ENCODE measurements around the gene OARD1.
"Not testable (repeated sequence)": the region's sequence is repeated elsewhere in the genome, so short reads cannot be mapped to it uniquely, and the experiment has no call there.

Gene OARD1

DNA sequence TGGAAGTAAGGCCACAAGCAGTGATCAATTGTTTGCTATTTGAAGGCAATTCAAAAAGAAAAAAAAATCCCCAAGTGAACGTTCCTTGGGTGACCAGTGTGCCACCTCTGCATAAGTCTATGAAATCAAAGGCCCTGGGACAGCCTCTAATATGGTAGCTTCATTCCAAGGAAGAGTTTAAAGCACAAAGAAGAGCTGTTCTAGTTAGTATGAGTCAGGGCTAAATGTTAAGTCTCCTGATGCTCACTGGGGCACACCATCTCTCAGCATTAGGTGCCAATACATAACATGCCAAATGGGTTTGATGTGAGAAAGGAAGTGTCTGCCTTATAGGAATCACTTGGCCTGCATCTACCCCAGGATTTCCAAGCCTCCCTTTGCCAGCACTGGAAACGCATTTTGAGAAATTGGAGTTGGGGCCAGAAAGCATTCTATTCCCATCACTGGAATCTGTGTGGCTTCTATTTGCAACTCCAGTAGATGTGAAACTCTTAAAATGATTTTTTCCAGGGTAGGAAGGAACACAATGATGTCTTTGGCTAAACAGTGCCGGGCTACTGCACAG is 46.1 kb downstream of the OARD1 start:
- DNase-seq: no peak

DNA sequence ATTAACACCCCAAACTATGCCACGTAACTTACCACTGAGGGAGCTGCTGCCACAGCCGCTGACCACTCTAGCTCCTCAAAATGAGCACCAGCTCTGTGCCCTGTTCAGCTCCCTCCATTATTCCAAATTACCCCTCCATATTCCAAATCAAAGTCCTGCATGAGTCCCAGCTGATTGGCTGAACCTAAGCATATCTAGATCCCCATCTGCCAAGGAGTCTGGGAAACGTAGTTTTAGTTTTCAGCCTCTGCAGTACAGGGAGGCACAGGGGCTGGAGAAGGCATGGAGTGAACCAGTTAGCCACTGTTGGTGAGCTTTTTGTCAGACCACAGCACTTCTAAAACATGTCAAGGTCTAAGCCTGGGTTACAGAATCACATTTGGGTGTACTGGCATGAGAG is 49.0 kb downstream of the OARD1 start:
- DNase-seq: no peak

DNA sequence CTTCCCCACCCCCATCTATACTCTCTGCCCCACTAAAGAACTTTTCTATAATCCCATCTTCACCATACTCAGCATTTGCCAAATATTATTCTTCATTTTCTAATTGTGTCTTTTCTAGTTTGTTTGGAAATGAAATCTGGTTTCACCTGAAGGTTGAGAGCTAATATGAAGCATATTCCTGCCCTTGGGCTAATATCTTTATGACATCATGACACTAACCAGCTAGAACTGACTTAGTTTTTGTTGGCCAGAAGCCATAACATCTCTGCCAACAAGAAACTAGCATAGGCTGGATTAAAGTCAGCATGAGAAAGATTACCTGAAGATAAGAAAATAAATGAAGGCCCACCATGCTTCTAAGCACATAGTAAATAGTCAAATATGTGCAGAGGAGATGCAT is 49.9 kb downstream of the OARD1 start:
- DNase-seq: no peak

DNA sequence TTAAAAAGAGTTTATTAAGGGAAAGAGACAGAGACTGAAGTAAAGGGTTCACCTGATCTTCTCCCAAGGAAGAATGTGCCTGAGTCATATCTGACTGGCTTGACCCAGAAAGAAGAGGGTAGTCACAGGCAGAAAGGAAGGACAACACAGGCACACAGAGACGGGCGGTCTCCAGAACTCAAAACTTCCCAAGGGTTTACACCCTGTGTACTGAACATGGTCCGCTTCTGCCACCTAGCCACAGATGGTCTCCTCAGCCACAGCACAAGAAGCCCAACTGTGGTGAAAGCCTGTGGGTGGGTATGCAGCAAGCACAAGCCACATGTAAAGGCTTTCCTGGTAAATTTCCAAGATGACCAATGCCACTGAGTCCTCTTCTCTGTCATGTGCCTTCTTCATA is 50.3 kb downstream of the OARD1 start:
- no peak for DNase-seq

DNA sequence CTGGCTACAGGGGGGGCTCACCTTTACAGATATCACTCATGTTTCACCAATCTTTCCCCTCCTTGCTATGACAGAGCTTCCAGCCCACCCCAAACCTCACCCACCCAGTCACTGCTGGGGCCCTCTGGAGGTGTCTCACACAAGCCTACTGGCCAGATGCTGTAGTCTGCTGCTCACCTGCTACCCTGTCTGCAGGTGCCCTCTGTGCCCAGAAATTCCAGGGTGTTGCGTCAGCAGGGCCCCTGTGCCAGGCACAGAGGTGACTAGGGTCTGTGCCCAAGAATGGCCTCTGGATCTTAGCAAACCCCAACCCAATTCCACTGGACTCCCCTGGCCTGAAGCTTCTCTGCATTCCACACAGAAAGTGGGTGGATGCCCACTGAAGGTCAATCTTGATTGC is 54.5 kb downstream of the OARD1 start:
- DNase-seq: no peak

DNA sequence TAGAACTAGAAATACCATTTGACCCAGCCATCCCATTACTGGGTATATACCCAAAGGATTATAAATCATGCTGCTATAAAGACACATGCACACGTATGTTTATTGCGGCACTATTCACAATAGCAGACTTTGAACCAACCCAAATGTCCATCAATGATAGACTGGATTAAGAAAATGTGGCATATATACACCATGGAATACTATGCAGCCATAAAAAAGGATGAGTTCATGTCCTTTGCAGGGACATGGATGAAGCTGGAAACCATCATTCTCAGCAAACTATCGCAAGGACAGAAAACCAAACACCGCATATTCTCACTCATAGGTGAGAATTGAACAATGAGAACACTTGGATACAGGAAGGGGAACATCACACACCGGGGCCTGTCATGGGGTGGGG is 56.3 kb downstream of the OARD1 start:
- DNase-seq: not testable (repeated sequence)

DNA sequence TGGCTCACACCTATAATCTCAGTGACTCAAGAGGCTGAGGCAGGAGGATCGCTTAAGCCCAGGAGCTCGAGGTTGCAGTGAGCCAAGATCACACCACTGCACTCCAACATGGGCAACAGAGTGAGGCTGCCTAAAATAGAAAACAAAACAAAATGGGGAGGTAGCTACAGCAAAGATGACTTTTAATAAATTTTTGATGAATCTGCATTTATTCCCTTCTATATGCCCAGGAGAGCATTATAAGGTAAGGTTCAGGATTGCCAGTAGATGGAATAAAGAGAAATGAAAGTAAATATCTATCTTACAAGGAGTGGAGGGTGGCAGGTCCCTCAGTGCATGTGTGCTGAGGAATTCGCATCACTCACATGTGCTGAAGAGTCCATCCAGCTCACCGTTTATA is 57.4 kb downstream of the OARD1 start:
- no peak for DNase-seq

Measured in activated gamma-delta T cell treated with Interleukin-2 at 50 U/mL for 16 hours (primary cell).